GM12892 (cell line): ENCODE data around the gene CLUH.
"Not testable (repeated sequence)": the region's sequence is repeated elsewhere in the genome, so short reads cannot be mapped to it uniquely, and the experiment has no call there.

Experiments
- DNase-seq: peaks from one replicate; pipeline ENCODE4 v3.0.0; 2011; ENCODE audit not compliant: insufficient read length
- FAIRE-seq: peaks from 2 replicates; lab custom pipeline; 2011; peaks lifted over from hg19 to GRCh38; lab: Jason Lieb, UNC
- POLR2A ChIP-seq: IDR thresholded peaks from 2 replicates; pipeline ENCODE4 v1.6.1; 2011; ENCODE audit warnings: low read depth, low read length, control low read depth
- POLR2AphosphoS5 ChIP-seq: IDR thresholded peaks from 2 replicates; pipeline ENCODE4 v1.6.1; 2011; ENCODE audit warnings: low read depth, low read length, control low read depth
- TAF1 ChIP-seq: IDR thresholded peaks from 2 replicates; pipeline ENCODE4 v1.6.1; 2011; ENCODE audit warnings: low read depth, mild to moderate bottlenecking, control low read depth, low read length, borderline replicate concordance

Gene CLUH

GRCh38 chr17:2689411-2690164 lies 22.0 kb downstream of the CLUH start:
- TF ChIP-seq TAF1: no peak
- TF ChIP-seq POLR2AphosphoS5: no peak
- no peak for TF ChIP-seq POLR2A
- DNase-seq (peak; percentile 21), FAIRE-seq (no peak)

DNA sequence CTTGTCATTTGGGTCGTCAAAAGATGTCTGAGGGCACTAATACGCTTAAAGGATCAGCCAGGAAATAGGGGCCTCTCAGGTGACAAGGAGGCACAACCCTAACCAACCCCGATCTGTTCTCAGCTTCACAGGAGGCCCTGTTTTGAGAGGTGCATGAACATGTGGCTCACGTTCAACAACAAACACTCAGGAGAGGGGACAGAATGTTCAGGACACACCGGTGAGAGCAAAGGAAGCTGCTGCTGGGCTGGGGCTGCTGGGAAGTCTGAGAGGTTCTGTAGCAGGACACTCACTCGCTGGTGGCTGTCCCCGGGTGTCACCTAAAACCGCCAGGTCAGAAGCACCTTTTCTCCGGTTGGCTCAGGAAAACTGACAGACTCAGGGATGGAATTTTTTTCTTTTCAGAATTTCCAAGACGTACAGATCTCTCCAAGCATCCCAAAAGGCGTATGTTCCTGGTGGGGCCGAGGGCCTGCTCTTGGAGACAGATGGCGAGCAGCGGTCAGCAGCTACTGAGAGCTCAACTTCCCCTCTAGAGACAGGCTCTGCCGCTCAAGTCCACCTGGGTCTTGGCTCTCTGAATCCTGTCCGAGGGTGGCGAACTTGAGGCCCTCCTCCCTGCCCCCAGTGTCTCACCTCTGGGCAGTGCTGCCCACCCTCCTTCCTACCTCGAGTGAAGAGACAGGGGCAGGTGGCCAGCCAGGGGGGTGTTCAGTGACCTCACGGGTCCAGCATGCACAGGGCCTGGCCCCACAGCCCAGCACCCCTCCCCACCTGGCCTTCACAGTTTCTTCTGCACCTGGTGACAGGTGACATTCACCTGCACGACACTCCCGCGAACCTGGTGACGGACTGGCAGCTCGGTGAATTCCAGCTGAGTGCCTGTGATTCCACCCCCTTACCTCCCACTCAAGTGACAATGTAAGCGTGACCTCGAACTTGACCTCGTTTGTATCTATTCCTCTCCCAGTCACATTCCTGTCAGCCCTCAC lies 22.9 kb downstream of the CLUH start:
- DNase-seq (no peak), FAIRE-seq (no peak)
- TF ChIP-seq POLR2AphosphoS5 (peak; percentile 80), POLR2A (peak; percentile 60), TAF1 (no peak)

DNA sequence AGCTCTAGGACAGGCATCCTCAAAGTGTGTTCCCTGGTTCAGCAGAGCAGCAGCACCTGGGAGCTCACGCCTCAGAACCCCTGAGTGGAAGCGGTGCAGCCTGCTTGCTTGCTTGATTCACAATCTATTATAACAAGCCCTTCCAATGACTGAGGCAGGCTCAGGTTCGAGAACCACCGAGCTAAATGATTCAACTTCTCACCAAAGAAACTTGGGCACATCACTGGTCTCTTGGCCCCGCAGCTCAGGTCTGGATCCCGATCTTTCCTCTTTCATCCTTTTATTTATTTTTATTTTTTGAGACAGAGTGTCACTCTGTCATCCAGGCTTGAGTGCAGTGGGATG lies 24.5 kb downstream of the CLUH start:
- FAIRE-seq: no peak
- TF ChIP-seq TAF1: no peak

GRCh38 chr17:2685696-2686095 lies 25.9 kb downstream of the CLUH start:
- FAIRE-seq (no peak), DNase-seq (no peak)
- TF ChIP-seq POLR2AphosphoS5 (no peak; the same call in 1 of the 2 replicates), TAF1 (no peak), POLR2A (no peak)

More for the DNA sequence above, 24.5 kb downstream of the CLUH start:
- no peak for DNase-seq

GRCh38 chr17:2684549-2684948 lies 27.0 kb downstream of the CLUH start:
- FAIRE-seq (no peak), DNase-seq (no peak)
- TF ChIP-seq POLR2AphosphoS5: 0 out of 2 replicates have a peak, but pooled peaks have one; percentile 11
- no peak for TF ChIP-seq TAF1

DNA sequence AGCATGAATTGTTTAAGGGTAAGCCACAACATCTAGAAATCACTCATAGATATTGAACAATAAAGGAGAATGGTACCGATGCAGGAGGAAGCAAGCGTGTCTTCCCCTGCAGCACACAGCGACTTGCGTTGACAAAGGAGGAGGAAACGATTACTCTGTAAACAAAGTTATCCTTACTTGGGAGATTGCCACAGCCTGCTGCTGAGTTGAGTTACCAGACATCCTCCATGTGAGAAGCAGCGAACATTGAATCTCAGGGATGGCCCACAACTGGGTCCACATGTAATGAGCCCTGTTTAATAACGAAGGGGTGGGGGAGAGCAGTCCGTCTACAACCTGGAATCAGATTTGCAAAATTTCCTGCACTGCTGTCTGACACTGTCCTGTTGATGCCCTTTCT lies 27.7 kb downstream of the CLUH start:
- DNase-seq (no peak), FAIRE-seq (no peak)
- TF ChIP-seq TAF1 (no peak), POLR2A (no peak), POLR2AphosphoS5 (no peak)

DNA sequence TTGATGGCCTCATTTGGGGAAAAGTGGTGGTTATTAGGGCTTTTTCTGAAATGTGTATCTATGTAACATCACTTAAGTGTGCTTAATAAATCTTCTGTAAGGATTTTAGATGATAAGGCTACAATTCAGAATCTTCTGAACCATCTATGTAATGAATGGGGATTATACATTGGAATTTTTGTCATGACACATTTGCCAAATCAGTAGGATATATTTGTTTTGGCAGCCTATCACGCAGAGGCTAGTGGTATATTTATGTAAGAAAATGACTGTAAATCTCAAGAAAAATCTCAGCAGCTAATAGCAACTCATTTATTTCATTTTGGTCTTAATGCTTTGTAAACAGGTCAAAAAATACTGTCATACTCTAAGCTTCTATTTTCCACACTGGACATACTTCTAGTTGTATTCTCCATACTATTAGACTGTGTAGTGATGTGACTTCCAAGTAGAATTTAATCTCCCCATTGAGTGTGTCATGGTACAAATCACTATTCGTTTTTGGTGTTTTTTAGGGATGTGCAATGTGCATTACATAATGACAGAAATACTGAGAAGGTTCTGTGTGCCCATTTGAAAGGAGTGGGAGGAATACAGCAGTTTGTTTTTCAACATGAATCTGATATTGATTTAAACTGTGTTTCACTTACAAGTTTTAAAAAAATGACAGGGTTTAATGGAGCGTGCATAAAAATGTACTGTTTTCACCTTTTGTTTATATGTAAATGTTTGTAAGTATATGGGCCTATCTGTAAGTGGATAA lies 29.2 kb downstream of the CLUH start:
- FAIRE-seq (peak; percentile 17), DNase-seq (no peak)
- TF ChIP-seq POLR2AphosphoS5 (no peak), POLR2A (no peak)

- TF ChIP-seq TAF1: no peak
- TF ChIP-seq POLR2AphosphoS5: no peak
- TF ChIP-seq POLR2A: no peak
- no peak for FAIRE-seq
- DNase-seq: no peak
Measured at GRCh38 chr17:2681650-2682049, 29.9 kb downstream of the CLUH start.

DNA sequence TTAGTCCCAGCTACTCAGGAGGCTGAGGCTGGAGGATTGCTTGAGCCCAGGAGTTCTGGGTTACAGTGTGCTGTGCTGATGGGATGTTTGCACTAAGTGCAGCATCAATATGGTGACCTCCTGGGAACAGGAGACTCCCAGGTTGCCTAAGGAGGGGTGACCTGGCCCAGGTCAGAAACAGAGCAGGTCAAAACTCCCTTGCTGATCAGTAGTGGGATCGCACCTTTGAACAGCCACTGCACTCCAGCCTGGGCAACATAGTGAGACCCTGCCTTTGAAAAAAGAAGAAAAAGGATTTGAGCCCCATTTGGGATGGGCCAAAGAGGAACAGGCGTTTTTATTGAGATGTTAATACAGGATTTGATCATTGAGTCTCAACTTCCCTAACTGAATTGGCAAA lies 30.6 kb downstream of the CLUH start:
- no peak for FAIRE-seq
- DNase-seq: no peak
- TF ChIP-seq POLR2AphosphoS5 (no peak), TAF1 (no peak), POLR2A (no peak)

- DNase-seq, FAIRE-seq: not testable (repeated sequence)
Measured at GRCh38 chr17:2679247-2679646, 32.3 kb downstream of the CLUH start.

- no peak for FAIRE-seq
- no peak for TF ChIP-seq POLR2AphosphoS5
- no peak for TF ChIP-seq POLR2A
- no peak for TF ChIP-seq TAF1
- no peak for DNase-seq
Measured at GRCh38 chr17:2672026-2672425, 39.5 kb downstream of the CLUH start.

GRCh38 chr17:2660410-2660809 lies 51.2 kb downstream of the CLUH start:
- FAIRE-seq, DNase-seq: not testable (repeated sequence)

DNA sequence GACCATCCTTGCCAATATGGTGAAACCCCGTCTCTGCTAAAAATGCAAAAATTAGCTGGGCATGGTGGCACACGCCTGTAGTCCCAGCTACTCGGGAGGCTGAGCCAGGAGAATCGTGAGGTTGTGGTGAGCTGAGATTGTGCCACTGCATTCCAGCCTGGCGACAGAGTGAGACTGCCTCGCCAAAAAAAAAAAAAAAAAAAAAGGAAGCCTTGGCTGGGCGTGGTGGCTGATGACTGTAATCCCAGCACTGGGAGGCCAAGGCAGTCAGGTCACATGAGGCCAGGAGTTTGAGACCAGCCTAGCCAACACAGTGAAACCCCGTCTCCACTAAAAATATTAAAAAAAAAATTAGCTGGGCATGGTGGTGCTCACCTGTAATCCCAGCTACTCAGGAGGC lies 52.2 kb downstream of the CLUH start:
- DNase-seq: not testable (repeated sequence)

More for the DNA sequence above, 52.2 kb downstream of the CLUH start:
- not testable (repeated sequence) for FAIRE-seq
